ENCODE measurements around the gene WIPI1. TPM values are rescaled to one million over a fixed set of nuclear protein-coding genes. Genes with fewer than 3 reads are reported as not detected.

The WIPI1 gene
- total RNA-seq, 4 donors from 2014 or later, result 22.9 to 53.2 (median 45.0) TPM

DNA sequence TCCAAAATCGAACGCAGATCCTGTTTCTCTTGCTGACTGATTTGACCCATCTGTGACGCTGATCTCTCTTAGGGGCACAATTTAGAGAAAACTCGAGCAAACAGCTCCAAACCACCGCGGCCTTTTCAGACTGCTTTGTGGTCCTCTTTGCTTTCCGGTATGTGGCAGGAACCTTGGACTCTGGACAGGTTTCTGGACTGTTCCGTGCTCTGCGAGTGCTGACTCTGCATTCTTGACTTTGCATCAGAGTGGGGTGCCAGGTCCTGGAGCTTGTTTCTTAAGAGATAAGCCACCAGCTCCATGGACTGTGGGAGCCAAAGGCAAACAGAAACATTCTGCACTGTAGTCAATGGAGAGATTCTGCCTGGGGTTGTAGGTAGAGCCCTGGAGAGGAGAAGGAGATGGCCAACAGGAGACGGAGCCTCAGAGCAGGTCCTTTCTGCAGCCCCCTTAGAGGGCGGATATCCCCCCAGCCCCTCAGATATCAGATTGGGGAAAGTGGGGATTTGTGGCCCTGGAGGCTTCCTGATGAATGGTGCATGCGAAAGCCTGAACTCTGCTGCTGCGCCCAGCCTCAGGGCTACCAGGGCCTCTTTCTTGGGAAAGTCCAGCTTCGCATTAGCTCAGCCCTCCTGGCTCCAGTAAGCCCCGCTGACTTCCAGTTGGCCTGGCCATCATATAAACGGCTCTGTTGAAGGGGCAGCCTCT is 65.6 kb downstream of the WIPI1 start:
- Histone ChIP-seq H3K27me3 (no peaks in the 10 kb centered on the region), H3K4me3 (no peak overlapping the region), H3K4me1 (no peaks in the 10 kb centered on the region), H3K9me3 (peaks cover 0 to 17% (median 0%) of the 10 kb centered on the region in 3 donors), H3K36me3 (peaks cover 0 to 7% of the 10 kb centered on the region in 2 donors), H3K27ac (peak overlapping the region in 1 of 4 donors; percentile 66)
- ATAC-seq, result peak; percentile 54
- TF ChIP-seq POLR2AphosphoS5 (IDR thresholded peaks at IDR 0.05) (no peak), EP300 (IDR thresholded peaks at IDR 0.05) (no peak), CTCF (IDR thresholded peaks at IDR 0.05) (no peak), POLR2A (IDR thresholded peaks at IDR 0.05) (no peak)
- WGBS, 2 donors (ENCODE audit: low coverage in 1 of 2), result 63 to 77% methylated on average over 12 to 13 of the region's 16 CpGs

GRCh38 chr17:68390888-68391545 is 66.3 kb downstream of the WIPI1 start:
- Histone ChIP-seq H3K4me3 (no peak overlapping the region), H3K27me3 (no peaks in the 10 kb centered on the region), H3K36me3 (peaks cover 0 to 7% of the 10 kb centered on the region in 2 donors), H3K9me3 (peaks cover 0 to 17% (median 0%) of the 10 kb centered on the region in 3 donors), H3K4me1 (peaks cover 0 to 6% (median 0%) of the 10 kb centered on the region in 3 donors), H3K27ac (peak overlapping the region in 1 of 4 donors; percentile 66)
- WGBS, 2 donors (ENCODE audit: low coverage in 1 of 2), result 40 to 48% methylated on average over 1 to 3 of the region's 11 CpGs
- ATAC-seq, result peak; percentile 70
- TF ChIP-seq POLR2A (IDR thresholded peaks at IDR 0.05) (no peak), POLR2AphosphoS5 (IDR thresholded peaks at IDR 0.05) (no peak), CTCF (IDR thresholded peaks at IDR 0.05) (no peak), EP300 (IDR thresholded peaks at IDR 0.05) (no peak)

DNA sequence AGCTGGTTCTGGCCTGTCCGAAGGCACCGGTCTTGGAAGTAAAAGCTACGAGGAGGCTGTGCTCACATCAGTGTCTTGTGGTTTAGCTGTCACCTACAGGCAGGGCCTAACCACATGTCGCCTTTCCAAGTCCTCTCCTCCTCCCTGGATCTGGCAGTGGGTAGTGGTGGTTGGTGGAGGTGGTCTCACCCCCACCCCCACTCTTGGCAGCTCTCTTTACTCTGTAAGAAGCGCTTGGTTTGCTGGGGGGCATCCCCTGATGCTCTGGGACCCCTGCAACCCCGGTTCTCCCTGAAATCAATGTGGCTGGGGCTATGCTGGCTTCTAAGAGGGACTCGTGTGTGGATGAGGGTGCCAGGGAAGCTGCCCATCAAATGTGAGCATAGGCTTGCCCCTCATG is 68.3 kb downstream of the WIPI1 start:
- Histone ChIP-seq H3K36me3 (no peaks in the 10 kb centered on the region), H3K4me1 (peaks cover 0 to 16% (median 2%) of the 10 kb centered on the region in 3 donors), H3K9me3 (no peaks in the 10 kb centered on the region), H3K27ac (no peak overlapping the region), H3K4me3 (no peak overlapping the region), H3K27me3 (no peaks in the 10 kb centered on the region)
- TF ChIP-seq POLR2AphosphoS5 (IDR thresholded peaks at IDR 0.05), result no peak
- TF ChIP-seq POLR2A (IDR thresholded peaks at IDR 0.05), result no peak
- TF ChIP-seq EP300 (IDR thresholded peaks at IDR 0.05), result no peak
- TF ChIP-seq CTCF (IDR thresholded peaks at IDR 0.05), result no peak
- ATAC-seq, result no peak
- WGBS, 2 donors (ENCODE audit: low coverage in 1 of 2), result 50 to 87% methylated on average over 2 to 5 of the region's 7 CpGs

DNA sequence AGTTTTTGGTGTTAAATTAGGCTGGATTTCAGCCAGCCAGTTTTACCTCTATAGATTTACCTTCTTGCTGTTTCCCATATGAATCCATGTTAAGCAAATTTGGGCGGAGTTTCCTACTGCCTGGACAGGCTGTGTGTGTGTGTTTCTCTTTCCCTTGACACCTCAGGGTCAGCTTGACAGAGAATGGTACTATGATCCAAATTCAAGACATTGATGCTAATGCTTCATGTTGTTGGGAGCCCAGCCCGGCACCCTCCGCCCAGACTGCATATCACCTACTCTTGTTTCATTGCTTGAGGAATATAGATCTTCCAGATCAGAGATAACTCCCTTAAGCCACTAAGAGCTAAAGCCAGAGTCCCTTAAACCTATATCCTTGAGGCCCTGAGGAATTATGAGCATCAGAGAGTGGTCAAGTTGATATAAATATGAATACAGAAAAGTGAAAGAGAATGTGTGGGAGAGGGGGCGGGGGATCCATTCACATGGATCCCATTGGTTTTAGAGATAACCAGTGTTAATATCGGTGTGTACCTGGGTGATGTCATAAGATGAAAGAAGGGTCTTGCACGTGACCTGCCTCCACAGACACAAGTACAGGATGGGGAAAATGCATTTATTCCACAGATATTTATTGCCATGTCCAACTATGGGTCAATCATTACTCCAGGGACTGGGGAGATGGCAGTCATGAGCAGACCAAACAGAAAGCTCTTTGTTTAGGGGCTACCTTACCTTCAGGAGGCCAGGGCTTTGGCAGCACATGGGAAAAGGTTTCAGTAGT is 69.7 kb downstream of the WIPI1 start:
- no peak overlapping the region for H3K4me3 ChIP-seq
- H3K27me3 ChIP-seq, result no peaks in the 10 kb centered on the region
- 85 to 93% methylated on average over 3 to 5 of the region's 6 CpGs for WGBS, 2 donors (ENCODE audit: low coverage in 1 of 2)
- no peak for ATAC-seq
- no peaks in the 10 kb centered on the region for H3K36me3 ChIP-seq
- TF ChIP-seq CTCF (IDR thresholded peaks at IDR 0.05) (no peak), POLR2A (IDR thresholded peaks at IDR 0.05) (no peak), POLR2AphosphoS5 (IDR thresholded peaks at IDR 0.05) (no peak), EP300 (IDR thresholded peaks at IDR 0.05) (no peak)
- peaks cover 0 to 24% (median 3%) of the 10 kb centered on the region in 3 donors for H3K4me1 ChIP-seq
- H3K27ac ChIP-seq, result no peak overlapping the region
- no peaks in the 10 kb centered on the region for H3K9me3 ChIP-seq

Measured in gastroesophageal sphincter (tissue), 4 donors.